Left lung (tissue), 10 donors: ENCODE data around the gene UXT. TPM values are rescaled to one million over a fixed set of nuclear protein-coding genes. Genes with fewer than 3 reads are reported as not detected.

Source experiments
- ATAC-seq: fragments of 200-7000 bp; cut with Tn5 transposase; one replicate; pipeline ENCODE4 v1.9.1; 2020; ENCODE audit warnings: moderate library complexity
- DNase-seq, 4 donors: peaks; one replicate each; pipeline ENCODE4 v3.0.0-alpha.2; 2013 to 2020
- H3K27ac ChIP-seq, 2 donors: fragments of 200-600 bp; sonication (generic) in 1 of 2; one replicate each; pipeline versions ENCODE4 v1.5.0 to v1.8.0; 2020 to 2021
- H3K27me3 ChIP-seq, 2 donors: fragments of 200-600 bp; sonication (generic) in 1 of 2; one replicate each; pipeline versions ENCODE4 v1.5.0 to v1.8.0; 2020 to 2021
- H3K36me3 ChIP-seq, 2 donors: fragments of 200-600 bp; sonication (generic) in 1 of 2; one replicate each; pipeline versions ENCODE4 v1.5.0 to v1.8.0; 2020 to 2021
- H3K4me1 ChIP-seq, 2 donors: fragments of 200-600 bp; one replicate each; pipeline ENCODE4 v1.8.0; 2021
- H3K4me3 ChIP-seq, 2 donors: fragments of 200-600 bp; sonication (generic) in 1 of 2; one replicate each; pipeline versions ENCODE4 v1.5.0 to v1.8.0; 2020 to 2021; ENCODE audit warnings: mild to moderate bottlenecking in 1 of 2
- H3K9me3 ChIP-seq, 2 donors: fragments of 200-600 bp; sonication (generic) in 1 of 2; one replicate each; pipeline versions ENCODE4 v1.5.0 to v1.8.0; 2020 to 2021
- CTCF ChIP-seq, 2 donors: fragments of 200-600 bp; sonication (generic) in 1 of 2; IDR thresholded peaks; one replicate each; pipeline versions ENCODE4 v1.5.0 to v1.8.0; 2021; ENCODE audit warnings: antibody characterized with exemption in 2 of 2
- intact Hi-C, 2 donors: fragments of 100-400 bp; cut with DNase I; formaldehyde crosslinking; loops; one replicate each; pipeline versions ENCODE4 v1.11.2 to v1.14.2; 2022
- polyA plus RNA-seq, 6 donors: library from polyadenylated mRNA; unstranded; fragments of 120-200 nt; gene quantifications; one replicate each; pipeline ENCODE4 v1.2.1, GENCODE V29; 2013; ENCODE audit not compliant: insufficient read length in 6 of 6
- total RNA-seq, 2 donors: library from RNA; stranded (reverse); fragmentation: NEBNext Ultra II Directional; extraction: Animal tissue kit (Norgen Biotek cat#: 25700); gene quantifications; one replicate each; pipeline ENCODE4 v1.2.1, GENCODE V29; 2021
- donor health status: DM: no; HTN: yes; CAD: no.
- donor health status: DM: no; HTN: no; CAD: no.

The UXT gene
- total and polyA plus RNA-seq, 8 donors: 77.9 to 130 (median 118) TPM

DNA sequence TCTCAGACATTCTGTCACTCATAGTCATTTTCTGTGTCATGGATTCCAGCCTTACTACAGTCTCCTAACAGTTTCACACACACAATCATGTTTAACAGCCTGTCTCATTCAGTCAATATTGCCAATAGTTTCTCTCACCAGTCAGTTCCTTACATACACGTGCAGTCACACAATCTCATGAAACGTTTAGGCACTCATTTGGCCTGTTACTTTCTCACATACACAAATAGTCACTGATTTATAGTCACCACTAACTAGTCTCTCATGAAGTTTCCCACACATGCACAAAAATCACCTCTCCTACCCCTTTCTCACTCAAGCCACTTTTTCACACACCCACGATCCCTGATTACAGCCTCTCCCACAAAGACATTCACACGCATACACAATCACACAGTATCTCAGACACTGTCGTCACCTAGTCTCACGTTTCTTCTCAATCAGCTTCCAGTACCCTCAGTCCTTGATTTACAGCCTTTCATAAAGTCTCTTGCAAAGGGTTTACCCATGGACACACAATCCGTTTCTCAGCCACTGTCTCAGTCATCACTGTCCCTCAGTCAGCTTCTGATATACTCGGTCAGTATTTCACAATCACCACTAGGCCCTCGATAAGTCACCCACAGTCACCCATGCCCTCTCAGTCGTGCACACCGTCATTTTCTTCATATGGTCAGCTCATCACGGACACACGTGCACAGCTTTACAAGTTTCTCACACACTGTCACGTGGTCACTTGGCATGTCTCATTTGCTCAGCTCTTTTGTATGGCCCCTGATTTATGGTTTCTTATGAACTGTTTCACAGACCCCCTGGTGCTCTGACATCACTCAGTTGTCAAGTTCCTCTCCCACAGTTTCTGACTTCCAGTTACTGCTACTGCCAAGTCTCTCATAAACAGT, 25.0 kb downstream of the UXT start:
- no peak for TF ChIP-seq CTCF (IDR thresholded peaks at IDR 0.05)
- no peaks in the 10 kb centered on the region for H3K27me3 ChIP-seq
- intact Hi-C loops: no loop called here
- no peak for ATAC-seq
- H3K4me3 ChIP-seq: no peak overlapping the region
- peak overlapping the region in 1 of 2 donors; percentile 33 for H3K27ac ChIP-seq
- no peak for DNase-seq
- H3K4me1 ChIP-seq: peaks cover 0 to 32% of the 10 kb centered on the region in 2 donors
- peaks cover 0 to 21% of the 10 kb centered on the region in 2 donors for H3K36me3 ChIP-seq
- H3K9me3 ChIP-seq: no peaks in the 10 kb centered on the region

DNA sequence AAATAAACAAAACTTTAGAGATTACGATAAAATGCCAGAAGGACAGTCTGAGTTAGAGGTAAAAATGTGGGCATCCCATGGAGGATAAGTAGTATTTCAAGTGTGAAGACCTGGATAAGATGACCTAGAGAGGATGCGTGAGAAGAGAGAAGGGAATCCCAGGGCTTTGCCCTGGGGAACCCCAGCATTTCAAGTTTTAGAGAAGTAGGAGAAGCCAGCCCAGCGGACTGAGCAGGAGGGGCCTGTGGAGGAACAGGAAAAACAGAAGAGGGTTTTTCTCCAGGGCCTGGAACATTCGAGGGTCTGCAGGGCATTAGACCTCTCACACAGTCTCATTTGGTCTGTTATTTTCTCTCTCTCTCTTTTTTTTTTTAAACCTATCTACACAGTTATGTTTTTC, 26.3 kb downstream of the UXT start:
- Histone ChIP-seq H3K4me1 (peaks cover 0 to 33% of the 10 kb centered on the region in 2 donors), H3K36me3 (peaks cover 0 to 13% of the 10 kb centered on the region in 2 donors), H3K4me3 (no peak overlapping the region), H3K27me3 (no peaks in the 10 kb centered on the region), H3K9me3 (no peaks in the 10 kb centered on the region), H3K27ac (peak overlapping the region in 1 of 2 donors; percentile 33)
- no peak for ATAC-seq
- intact Hi-C loops: no loop called here
- TF ChIP-seq CTCF (IDR thresholded peaks at IDR 0.05): no peak
- no peak for DNase-seq

DNA sequence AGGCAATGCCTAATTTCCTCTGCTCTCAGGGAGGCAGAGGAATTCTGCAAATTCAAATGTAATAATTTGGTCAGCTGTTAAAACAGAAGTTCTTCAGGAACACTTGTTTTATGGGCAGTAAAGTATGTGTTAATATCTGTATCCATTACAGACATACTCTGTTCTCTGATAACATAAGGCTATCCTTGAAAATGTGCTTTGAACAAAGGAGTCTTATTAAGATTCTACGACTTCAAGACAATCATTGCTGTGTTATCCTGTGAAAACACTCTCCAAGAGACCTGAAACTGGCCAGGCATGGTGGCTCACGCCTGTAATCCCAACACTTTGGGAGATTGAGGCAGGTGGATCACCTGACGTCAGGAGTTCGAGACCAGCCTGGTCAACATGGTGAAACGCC, 27.3 kb downstream of the UXT start:
- intact Hi-C loops: no loop called here

GRCh38 chrX:47629419-47630200, 29.4 kb downstream of the UXT start, which contains the start of gene CFP:
Gene CFP (minus strand): TSS chrX:47629930. CDS start chrX:47629844, 86 bp downstream.
- peak within 1 kb of the TSS in 1 of 2 donors; percentile 34 for H3K4me3 ChIP-seq
- H3K27ac ChIP-seq: peak within 1 kb of the TSS in 1 of 2 donors; percentile 82
- H3K27me3 ChIP-seq: no peaks in the 10 kb centered on the region
- TF ChIP-seq CTCF (IDR thresholded peaks at IDR 0.05): no peak
- intact Hi-C loops: no loop called here
- H3K36me3 ChIP-seq: peaks cover 0 to 7% of the 10 kb centered on the region in 2 donors
- no peaks in the 10 kb centered on the region for H3K9me3 ChIP-seq
- peaks cover 0 to 27% of the 10 kb centered on the region in 2 donors for H3K4me1 ChIP-seq
- no peak for DNase-seq
- peak; percentile 48 for ATAC-seq

More for the DNA sequence above, 27.3 kb downstream of the UXT start:
- H3K27ac ChIP-seq: no peak overlapping the region
- peaks cover 0 to 8% of the 10 kb centered on the region in 2 donors for H3K36me3 ChIP-seq
- no peaks in the 10 kb centered on the region for H3K27me3 ChIP-seq
- ATAC-seq (no peak), DNase-seq (no peak)
- TF ChIP-seq CTCF (IDR thresholded peaks at IDR 0.05): no peak
- H3K9me3 ChIP-seq: no peaks in the 10 kb centered on the region
- no peak overlapping the region for H3K4me3 ChIP-seq
- H3K4me1 ChIP-seq: peaks cover 0 to 33% of the 10 kb centered on the region in 2 donors

- H3K27me3 ChIP-seq: peaks cover 0 to 1% of the 10 kb centered on the region in 2 donors
- no peaks in the 10 kb centered on the region for H3K9me3 ChIP-seq
- TF ChIP-seq CTCF (IDR thresholded peaks at IDR 0.05): no peak
- DNase-seq (no peak), ATAC-seq (no peak)
- intact Hi-C loops: no loop called here
- H3K4me3 ChIP-seq: peak overlapping the region in 1 of 2 donors; percentile 34
- H3K36me3 ChIP-seq: peaks cover 0 to 7% of the 10 kb centered on the region in 2 donors
- H3K4me1 ChIP-seq: peaks cover 0 to 24% of the 10 kb centered on the region in 2 donors
- peak overlapping the region in 1 of 2 donors; percentile 82 for H3K27ac ChIP-seq
Observed at GRCh38 chrX:47628982-47629381, 30.0 kb downstream of the UXT start.
